ENCODE measurements around the gene NKAIN2.
"Not testable (repeated sequence)": the region's sequence is repeated elsewhere in the genome, so short reads cannot be mapped to it uniquely, and the experiment has no call there.

NKAIN2 gene

GRCh38 chr6:123909989-123910388 is 106.3 kb downstream of the NKAIN2 start:
- Histone ChIP-seq H3K4me3 (ENCODE audit: low read depth, low read length) (no peak overlapping the region), H2BK12ac (ENCODE audit: low read length) (no peak overlapping the region), H3K79me1 (ENCODE audit: low read length) (no peaks in the 10 kb centered on the region), H3K4ac (ENCODE audit: low read depth, low read length) (no peak overlapping the region), H3K9ac (ENCODE audit: low read length) (no peak overlapping the region), H3K18ac (ENCODE audit: low read length) (no peak overlapping the region), H3K27me3 (ENCODE audit: insufficient read depth, low read length) (no peaks in the 10 kb centered on the region), H2AK5ac (ENCODE audit: low read length) (no peak overlapping the region), H3K4me2 (ENCODE audit: low read length) (no peak overlapping the region), H3K23ac (ENCODE audit: low read length) (no peak overlapping the region), H3K79me2 (ENCODE audit: control insufficient read depth, insufficient read depth, low read length, poor library complexity) (no peaks in the 10 kb centered on the region), H4K91ac (ENCODE audit: low read depth, low read length) (no peak overlapping the region), H4K12ac (ENCODE audit: low read depth, low read length) (no peak overlapping the region), H2AFZ (ENCODE audit: insufficient read depth, low read length, poor library complexity) (no peak overlapping the region), H2BK5ac (ENCODE audit: low read depth, low read length, poor library complexity) (no peak overlapping the region), H2BK120ac (ENCODE audit: insufficient read depth, low read length, poor library complexity) (no peak overlapping the region), H3K9me3 (ENCODE audit: insufficient read depth, low read depth, low read length) (no peaks in the 10 kb centered on the region), H3K4me1 (ENCODE audit: control insufficient read depth in 1 of 2, insufficient read depth in 2 of 2, low read length in 2 of 2) (no peaks in the 10 kb centered on the region), H4K8ac (ENCODE audit: low read depth, low read length) (no peak overlapping the region), H3K36me3 (ENCODE audit: control insufficient read depth in 1 of 2, insufficient read depth in 2 of 2, low read length in 2 of 2) (no peaks in the 10 kb centered on the region), H3K27ac (ENCODE audit: low read depth, low read length) (no peak overlapping the region), H3K14ac (ENCODE audit: low read length) (no peak overlapping the region)
- WGBS (ENCODE audit: extremely low coverage, insufficient coverage, insufficient read length) = no CpG with 5 or more reads among the region's 2 CpGs
- no peak for DNase-seq

- Histone ChIP-seq H3K23ac (ENCODE audit: low read length) (no peak overlapping the region), H2BK12ac (ENCODE audit: low read length) (no peak overlapping the region), H4K12ac (ENCODE audit: low read depth, low read length) (no peak overlapping the region), H3K4me3 (ENCODE audit: low read depth, low read length) (no peak overlapping the region), H2BK120ac (ENCODE audit: insufficient read depth, low read length, poor library complexity) (no peak overlapping the region), H3K36me3 (ENCODE audit: control insufficient read depth in 1 of 2, insufficient read depth in 2 of 2, low read length in 2 of 2) (no peaks in the 10 kb centered on the region), H4K8ac (ENCODE audit: low read depth, low read length) (no peak overlapping the region), H3K18ac (ENCODE audit: low read length) (no peak overlapping the region), H3K79me1 (ENCODE audit: low read length) (no peaks in the 10 kb centered on the region), H3K27me3 (ENCODE audit: insufficient read depth, low read length) (no peaks in the 10 kb centered on the region), H3K27ac (ENCODE audit: low read depth, low read length) (no peak overlapping the region), H3K4me1 (ENCODE audit: control insufficient read depth in 1 of 2, insufficient read depth in 2 of 2, low read length in 2 of 2) (no peaks in the 10 kb centered on the region), H3K79me2 (ENCODE audit: control insufficient read depth, insufficient read depth, low read length, poor library complexity) (no peaks in the 10 kb centered on the region), H2AFZ (ENCODE audit: insufficient read depth, low read length, poor library complexity) (no peak overlapping the region), H3K4me2 (ENCODE audit: low read length) (no peak overlapping the region), H4K91ac (ENCODE audit: low read depth, low read length) (no peak overlapping the region), H3K4ac (ENCODE audit: low read depth, low read length) (no peak overlapping the region), H3K9ac (ENCODE audit: low read length) (no peak overlapping the region), H2BK5ac (ENCODE audit: low read depth, low read length, poor library complexity) (no peak overlapping the region), H3K9me3 (ENCODE audit: insufficient read depth, low read depth, low read length) (no peaks in the 10 kb centered on the region), H2AK5ac (ENCODE audit: low read length) (no peak overlapping the region), H3K14ac (ENCODE audit: low read length) (no peak overlapping the region)
- no peak for DNase-seq
- no CpG with 5 or more reads among the region's 1 CpG for WGBS (ENCODE audit: extremely low coverage, insufficient coverage, insufficient read length)
These were observed 110.2 kb downstream of the NKAIN2 start for GRCh38 chr6:123913863-123914262.

GRCh38 chr6:123923379-123923778 is 119.7 kb downstream of the NKAIN2 start:
- H3K27ac ChIP-seq (ENCODE audit: low read depth, low read length); H3K23ac ChIP-seq (ENCODE audit: low read length); DNase-seq; H2AFZ ChIP-seq (ENCODE audit: insufficient read depth, low read length, poor library complexity); H3K79me2 ChIP-seq (ENCODE audit: control insufficient read depth, insufficient read depth, low read length, poor library complexity); H3K79me1 ChIP-seq (ENCODE audit: low read length); H4K91ac ChIP-seq (ENCODE audit: low read depth, low read length); H4K8ac ChIP-seq (ENCODE audit: low read depth, low read length); H3K4me1 ChIP-seq (ENCODE audit: control insufficient read depth in 1 of 2, insufficient read depth in 2 of 2, low read length in 2 of 2); H3K9ac ChIP-seq (ENCODE audit: low read length); H2BK120ac ChIP-seq (ENCODE audit: insufficient read depth, low read length, poor library complexity); H2BK12ac ChIP-seq (ENCODE audit: low read length); H3K14ac ChIP-seq (ENCODE audit: low read length); H3K4me2 ChIP-seq (ENCODE audit: low read length); H3K4ac ChIP-seq (ENCODE audit: low read depth, low read length); H3K4me3 ChIP-seq (ENCODE audit: low read depth, low read length); H3K9me3 ChIP-seq (ENCODE audit: insufficient read depth, low read depth, low read length); H2BK5ac ChIP-seq (ENCODE audit: low read depth, low read length, poor library complexity); H4K12ac ChIP-seq (ENCODE audit: low read depth, low read length); H2AK5ac ChIP-seq (ENCODE audit: low read length); H3K27me3 ChIP-seq (ENCODE audit: insufficient read depth, low read length); H3K36me3 ChIP-seq (ENCODE audit: control insufficient read depth in 1 of 2, insufficient read depth in 2 of 2, low read length in 2 of 2); H3K18ac ChIP-seq (ENCODE audit: low read length): not testable (repeated sequence)
- WGBS (ENCODE audit: extremely low coverage, insufficient coverage, insufficient read length) = no CpG with 5 or more reads among the region's 3 CpGs

GRCh38 chr6:123925350-123925749 is 121.7 kb downstream of the NKAIN2 start:
- no peak overlapping the region for H4K8ac ChIP-seq (ENCODE audit: low read depth, low read length)
- H3K14ac ChIP-seq (ENCODE audit: low read length) = no peak overlapping the region
- no peaks in the 10 kb centered on the region for H3K27me3 ChIP-seq (ENCODE audit: insufficient read depth, low read length)
- H3K9ac ChIP-seq (ENCODE audit: low read length) = no peak overlapping the region
- H2BK120ac ChIP-seq (ENCODE audit: insufficient read depth, low read length, poor library complexity) = no peak overlapping the region
- no peak overlapping the region for H3K4ac ChIP-seq (ENCODE audit: low read depth, low read length)
- no peak overlapping the region for H2BK12ac ChIP-seq (ENCODE audit: low read length)
- H2AK5ac ChIP-seq (ENCODE audit: low read length) = no peak overlapping the region
- no peak overlapping the region for H3K18ac ChIP-seq (ENCODE audit: low read length)
- DNase-seq = no peak
- H3K79me1 ChIP-seq (ENCODE audit: low read length) = no peaks in the 10 kb centered on the region
- H3K4me2 ChIP-seq (ENCODE audit: low read length) = no peak overlapping the region
- no peak overlapping the region for H2BK5ac ChIP-seq (ENCODE audit: low read depth, low read length, poor library complexity)
- H3K9me3 ChIP-seq (ENCODE audit: insufficient read depth, low read depth, low read length) = no peaks in the 10 kb centered on the region
- no peak overlapping the region for H3K27ac ChIP-seq (ENCODE audit: low read depth, low read length)
- no peaks in the 10 kb centered on the region for H3K79me2 ChIP-seq (ENCODE audit: control insufficient read depth, insufficient read depth, low read length, poor library complexity)
- H3K4me3 ChIP-seq (ENCODE audit: low read depth, low read length) = no peak overlapping the region
- H3K36me3 ChIP-seq (ENCODE audit: control insufficient read depth in 1 of 2, insufficient read depth in 2 of 2, low read length in 2 of 2) = no peaks in the 10 kb centered on the region
- no peaks in the 10 kb centered on the region for H3K4me1 ChIP-seq (ENCODE audit: control insufficient read depth in 1 of 2, insufficient read depth in 2 of 2, low read length in 2 of 2)
- WGBS (ENCODE audit: extremely low coverage, insufficient coverage, insufficient read length) = no CpG with 5 or more reads among the region's 1 CpG
- no peak overlapping the region for H3K23ac ChIP-seq (ENCODE audit: low read length)
- H4K91ac ChIP-seq (ENCODE audit: low read depth, low read length) = no peak overlapping the region
- H4K12ac ChIP-seq (ENCODE audit: low read depth, low read length) = no peak overlapping the region
- no peak overlapping the region for H2AFZ ChIP-seq (ENCODE audit: insufficient read depth, low read length, poor library complexity)
